ENCODE results near the gene ZFAND3. TPM values are rescaled to one million over a fixed set of nuclear protein-coding genes. Genes with fewer than 3 reads are reported as not detected.

Gene ZFAND3
- total and polyA plus RNA-seq, 10 of the 15 experiments (the other 5 are each of a cell fraction or from before 2014, with no cell fraction given), result 0.90 to 34.4 (median 16.3) TPM

GRCh38 chr6:37987559-37987958 lies 168.0 kb downstream of the ZFAND3 start:
- H3K27ac ChIP-seq (ENCODE audit: control insufficient read depth, insufficient read depth), result no peak overlapping the region

GRCh38 chr6:37988127-37988526 lies 168.6 kb downstream of the ZFAND3 start:
- Histone ChIP-seq H3K36me3 (ENCODE audit: control insufficient read depth in 2 of 2, insufficient read depth in 2 of 2, low read length in 1 of 2) (no peaks in the 10 kb centered on the region), H3K9me3 (replicated peaks; ENCODE audit: control insufficient read depth, insufficient read depth, low read length) (no peaks in the 10 kb centered on the region), H4K20me1 (ENCODE audit: control insufficient read depth, insufficient read depth) (no peaks in the 10 kb centered on the region), H3K4me2 (ENCODE audit: control insufficient read depth, insufficient read depth) (no peak overlapping the region), H2AFZ (ENCODE audit: control insufficient read depth, low read depth, low read length) (no peak overlapping the region), H3K4me3 (no peak overlapping the region), H3K4me1 (ENCODE audit: control insufficient read depth, insufficient read depth, low read length) (peaks cover 6% of the 10 kb centered on the region; the same call in 1 of the 2 replicates), H3K79me2 (ENCODE audit: control insufficient read depth, insufficient read depth, low read length) (peaks cover 30% of the 10 kb centered on the region), H3K9ac (ENCODE audit: control insufficient read depth, insufficient read depth, low read length) (no peak overlapping the region), H3K27me3 (replicated peaks in 1 of 2; ENCODE audit: control insufficient read depth in 2 of 2, insufficient read depth in 2 of 2, low read length in 1 of 2) (no peaks in the 10 kb centered on the region), H3K27ac (ENCODE audit: control insufficient read depth, insufficient read depth) (no peak overlapping the region; the same call in 1 of the 2 replicates)
- BruUV-seq (replicated peaks), result no TSS peak
- ChIA-PET RAD21 (ENCODE audit: unreplicated experiment) (interaction anchor here (1.0 kb wide), 1 partner anchor 129 kb away, joined by 4 read pairs; no protein-coding TSS in a partner anchor), POLR2A (interaction anchor here (1.5 kb wide), 1 partner anchor 33 kb away, joined by 4 read pairs; no protein-coding TSS in a partner anchor), CTCF (interaction anchor here (0.7 to 2.2 kb wide), 4 partner anchors 8 to 197 kb away, joined by 3 to 8 read pairs (median 4); no protein-coding TSS in a partner anchor), SMC1A (ENCODE audit: uncharacterized antibody, unreplicated experiment) (interaction anchor here (0.6 to 2.0 kb wide), 12 partner anchors 18 to 161 kb away, joined by 3 to 9 read pairs (median 4); no protein-coding TSS in a partner anchor)
- in situ Hi-C loops (cut with MboI), result no loop called here
- FAIRE-seq (no peak), ATAC-seq (no peak), DNase-seq (ENCODE audit: low read depth, low spot score) (no peak)
- WGBS (ENCODE audit: insufficient coverage, insufficient replicate concordance, low lambda C conversion rate, missing lambda C conversion rate), result 69% methylated on average over 2 of the region's 2 CpGs
- intact Hi-C loops (cut with micrococcal nuclease; ENCODE audit: unreplicated experiment), result no loop called here
- TF ChIP-seq PAX5 (IDR thresholded peaks at IDR 0.05; ENCODE audit: borderline replicate concordance, low read depth, low read length) (no peak), KLF5 (IDR thresholded peaks at IDR 0.05; ENCODE audit: partially characterized antibody) (no peak), EED (IDR thresholded peaks at IDR 0.05; ENCODE audit: low read depth) (no peak), CREM (IDR thresholded peaks at IDR 0.05; ENCODE audit: low read depth) (no peak), NRF1 (conservative IDR thresholded peaks at IDR 0.05; ENCODE audit: low read depth, low read length) (no peak), PRDM15 (CRISPR knock-in tag; IDR thresholded peaks at IDR 0.05) (no peak), SUPT20H (IDR thresholded peaks at IDR 0.05; ENCODE audit: borderline replicate concordance, control insufficient read depth, low read depth, low read length) (no peak)

More at GRCh38 chr6:37987559-37987958, 168.0 kb downstream of the ZFAND3 start:
- no peak overlapping the region for H3K4me3 ChIP-seq
- FAIRE-seq, result no peak
- H3K4me1 ChIP-seq (ENCODE audit: control insufficient read depth, insufficient read depth, low read length), result peaks cover 6% of the 10 kb centered on the region; the same call in 1 of the 2 replicates
- in situ Hi-C loops (cut with MboI) (no loop called here), intact Hi-C loops (cut with micrococcal nuclease; ENCODE audit: unreplicated experiment) (no loop called here)
- H4K20me1 ChIP-seq (ENCODE audit: control insufficient read depth, insufficient read depth), result no peaks in the 10 kb centered on the region
- no peak overlapping the region for H3K9ac ChIP-seq (ENCODE audit: control insufficient read depth, insufficient read depth, low read length)
- DNase-seq (ENCODE audit: low read depth, low spot score), result no peak
- no peak for ATAC-seq
- ChIA-PET POLR2A (interaction anchor here (1.5 kb wide), 1 partner anchor 33 kb away, joined by 4 read pairs; no protein-coding TSS in a partner anchor), SMC1A (ENCODE audit: uncharacterized antibody, unreplicated experiment) (interaction anchor here (1.2 to 2.0 kb wide), 3 partner anchors 33 to 121 kb away, joined by 3 to 9 read pairs (median 4); no protein-coding TSS in a partner anchor), RAD21 (ENCODE audit: unreplicated experiment) (no interaction called here), CTCF (interaction anchor here (1.5 to 2.2 kb wide), 2 partner anchors 7 to 196 kb away, joined by 4 to 8 read pairs; no protein-coding TSS in a partner anchor)
- no peaks in the 10 kb centered on the region for H3K27me3 ChIP-seq (replicated peaks in 1 of 2; ENCODE audit: control insufficient read depth in 2 of 2, insufficient read depth in 2 of 2, low read length in 1 of 2)
- H3K4me2 ChIP-seq (ENCODE audit: control insufficient read depth, insufficient read depth), result no peak overlapping the region
- no TSS peak for BruUV-seq (replicated peaks)
- H2AFZ ChIP-seq (ENCODE audit: control insufficient read depth, low read depth, low read length), result no peak overlapping the region
- 100% methylated on average over 2 of the region's 2 CpGs for WGBS (ENCODE audit: insufficient coverage, insufficient replicate concordance, low lambda C conversion rate, missing lambda C conversion rate)
- TF ChIP-seq BRCA1 (IDR thresholded peaks at IDR 0.05; ENCODE audit: low read depth, low read length), result no peak
- no peak for TF ChIP-seq RCOR1 (conservative IDR thresholded peaks at IDR 0.05; ENCODE audit: low read depth, low read length)
- TF ChIP-seq BMI1 (IDR thresholded peaks at IDR 0.05; ENCODE audit: borderline replicate concordance), result no peak
- TF ChIP-seq USF2 (IDR thresholded peaks at IDR 0.05; ENCODE audit: borderline replicate concordance, low read depth, low read length), result no peak
- TF ChIP-seq ZBED1 (IDR thresholded peaks at IDR 0.05; ENCODE audit: borderline replicate concordance), result no peak
- no peak for TF ChIP-seq NRF1 (conservative IDR thresholded peaks at IDR 0.05; ENCODE audit: low read depth, low read length)
- TF ChIP-seq SREBF2 (IDR thresholded peaks at IDR 0.05; ENCODE audit: low read length), result no peak
- no peak for TF ChIP-seq ZNF384 (IDR thresholded peaks at IDR 0.05; ENCODE audit: borderline replicate concordance, low read depth, low read length)
- H3K36me3 ChIP-seq (ENCODE audit: control insufficient read depth in 2 of 2, insufficient read depth in 2 of 2, low read length in 1 of 2), result no peaks in the 10 kb centered on the region
- peaks cover 32% of the 10 kb centered on the region for H3K79me2 ChIP-seq (ENCODE audit: control insufficient read depth, insufficient read depth, low read length)
- H3K9me3 ChIP-seq (replicated peaks; ENCODE audit: control insufficient read depth, insufficient read depth, low read length), result no peaks in the 10 kb centered on the region
